Activated CD4-positive, CD25-positive, alpha-beta regulatory T cell treated with anti-CD3 and anti-CD28 coated beads, Interleukin-2, amount 50 U/mL, for 16 hours (primary cell): ENCODE results near the gene CTNNA2.

Experiments
- DNase-seq: peaks from one replicate; pipeline ENCODE4 v3.0.0-alpha.2; 2020; ENCODE audit warnings: low read depth, low spot score

CTNNA2 gene

DNA sequence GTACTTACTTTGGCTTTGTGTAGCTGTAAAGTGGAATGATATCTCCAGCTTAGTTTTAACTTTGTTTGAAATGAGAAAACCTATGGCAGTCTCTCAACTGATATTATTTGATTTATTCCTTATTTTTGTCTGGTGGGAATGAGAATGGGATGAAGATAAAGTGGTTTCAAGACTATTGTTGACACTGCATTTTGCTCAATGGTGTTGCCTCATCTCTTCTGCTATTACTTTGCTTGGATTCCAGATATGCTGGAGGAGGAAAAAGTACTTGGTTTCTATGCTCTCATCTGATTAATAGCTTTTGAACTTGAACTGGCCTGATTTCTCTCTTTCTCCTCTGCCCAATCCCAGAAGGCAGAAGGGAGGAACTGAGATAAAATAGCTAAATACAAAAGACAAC, 198.2 kb downstream of the CTNNA2 start:
- no peak for DNase-seq

DNA sequence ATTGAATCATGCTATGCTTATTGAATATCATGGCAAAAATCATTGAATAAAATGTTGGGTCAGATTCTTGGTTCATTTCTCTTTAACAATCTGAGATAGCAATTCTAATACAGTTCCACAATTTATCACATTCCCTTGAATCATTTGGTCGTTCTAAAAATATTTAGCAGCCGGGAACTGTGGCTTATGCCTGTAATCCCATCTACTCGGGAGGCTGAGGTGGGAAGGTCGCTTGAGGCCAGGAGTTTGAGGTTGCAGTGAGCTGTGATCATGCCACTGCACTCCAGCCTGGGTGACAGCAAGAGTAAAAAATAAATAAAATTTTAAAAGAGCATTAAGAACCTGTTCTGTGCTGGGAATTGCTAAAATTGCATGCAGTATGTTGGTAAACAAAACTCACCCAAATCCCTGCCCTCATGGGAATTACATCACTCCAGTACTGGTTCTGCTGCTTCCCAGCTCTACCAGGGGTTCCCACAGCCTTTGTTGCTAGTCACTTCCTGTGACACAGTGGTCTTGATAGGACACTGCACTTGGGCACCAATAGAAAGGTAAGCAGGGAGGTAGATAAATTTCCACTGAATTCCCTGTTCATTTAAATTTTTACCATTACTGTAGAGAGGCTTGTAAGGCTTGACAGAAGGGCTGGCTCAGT, 200.4 kb downstream of the CTNNA2 start:
- no peak for DNase-seq

DNA sequence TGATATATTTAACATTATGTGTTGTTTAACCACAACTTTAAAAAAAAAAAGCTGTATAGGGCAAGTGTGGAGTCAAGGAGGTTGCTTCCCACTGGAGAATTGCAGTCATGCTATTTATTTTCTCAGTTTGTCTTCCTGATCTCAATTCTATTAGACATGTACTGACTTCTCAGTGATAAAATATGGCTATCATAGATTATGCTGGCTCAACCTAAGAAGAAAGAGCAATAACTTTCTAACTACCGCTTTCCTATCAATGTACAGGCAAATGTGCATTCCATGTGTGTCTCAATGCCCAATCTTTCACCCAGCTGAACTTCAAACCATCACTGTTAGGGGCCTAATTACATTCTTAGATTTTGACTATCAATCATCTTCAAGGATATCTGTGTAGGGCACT, 201.4 kb downstream of the CTNNA2 start:
- DNase-seq, result no peak

DNA sequence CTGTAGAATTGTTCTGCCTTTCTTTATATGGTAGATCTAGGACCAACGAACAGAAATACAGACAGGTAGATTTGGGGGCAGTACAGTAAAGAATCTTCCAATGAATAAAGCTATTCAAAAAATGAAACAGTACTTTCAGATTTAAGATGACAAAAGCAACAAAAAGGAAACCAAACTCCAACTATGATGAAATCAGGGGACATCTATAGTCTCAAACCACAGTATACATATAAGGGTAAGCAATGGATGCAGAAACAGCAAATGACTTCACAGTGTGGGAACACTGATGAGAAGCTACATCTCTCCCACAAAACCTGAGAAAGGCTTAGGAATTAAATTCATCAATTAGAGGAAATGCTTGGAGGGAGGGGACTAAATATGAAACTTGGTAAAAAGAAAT, 202.5 kb downstream of the CTNNA2 start:
- no peak for DNase-seq

DNA sequence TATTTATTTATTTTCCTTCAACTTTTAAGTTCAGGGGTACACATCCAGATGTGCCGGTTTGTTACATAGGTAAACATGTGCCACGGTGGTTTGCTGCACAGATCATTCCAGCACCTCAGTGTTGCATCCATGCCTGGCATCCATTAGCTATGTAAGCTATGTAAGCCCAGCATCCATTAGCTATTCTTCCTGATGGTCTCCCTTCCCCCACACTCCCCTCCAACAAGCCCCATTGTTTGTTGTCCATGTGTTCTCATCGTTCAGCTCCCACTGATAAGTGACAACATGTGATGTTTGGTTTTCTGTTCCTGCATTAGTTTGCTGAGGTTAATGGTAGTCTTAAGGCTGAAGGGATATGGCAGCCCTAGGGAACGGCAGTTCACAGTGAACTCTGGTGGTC, 203.4 kb downstream of the CTNNA2 start:
- DNase-seq, result no peak

DNA sequence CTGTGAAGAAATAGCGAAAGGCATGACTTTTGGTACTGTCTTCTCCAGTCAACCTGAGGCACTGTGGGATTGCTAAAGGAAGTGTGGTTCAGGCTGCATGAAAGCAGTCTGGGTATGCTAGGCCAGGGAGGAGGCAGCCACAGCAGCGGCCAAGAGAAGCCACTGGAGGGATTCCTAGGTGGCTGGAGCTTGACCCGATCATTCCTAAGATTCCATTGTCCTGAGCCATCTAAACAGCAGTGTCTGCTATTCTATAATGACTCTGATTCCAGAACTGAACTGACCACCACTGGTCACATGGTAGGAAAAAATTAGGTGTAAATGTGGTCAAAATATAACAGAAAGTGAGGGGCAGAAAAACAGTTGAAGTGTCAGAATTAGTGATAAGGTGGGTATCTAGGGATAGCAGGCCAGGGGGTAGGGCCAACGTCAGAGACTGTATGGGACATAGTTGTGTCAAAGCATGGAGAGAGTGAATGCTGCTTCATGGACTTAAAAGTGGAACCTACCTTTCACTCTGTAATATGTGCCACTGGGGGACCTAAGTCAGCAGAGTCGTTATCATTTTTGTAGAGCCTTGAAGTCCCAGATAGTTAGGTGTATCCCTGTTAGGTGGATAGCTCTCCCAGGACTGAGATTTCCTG, 204.6 kb downstream of the CTNNA2 start:
- DNase-seq, result no peak

DNA sequence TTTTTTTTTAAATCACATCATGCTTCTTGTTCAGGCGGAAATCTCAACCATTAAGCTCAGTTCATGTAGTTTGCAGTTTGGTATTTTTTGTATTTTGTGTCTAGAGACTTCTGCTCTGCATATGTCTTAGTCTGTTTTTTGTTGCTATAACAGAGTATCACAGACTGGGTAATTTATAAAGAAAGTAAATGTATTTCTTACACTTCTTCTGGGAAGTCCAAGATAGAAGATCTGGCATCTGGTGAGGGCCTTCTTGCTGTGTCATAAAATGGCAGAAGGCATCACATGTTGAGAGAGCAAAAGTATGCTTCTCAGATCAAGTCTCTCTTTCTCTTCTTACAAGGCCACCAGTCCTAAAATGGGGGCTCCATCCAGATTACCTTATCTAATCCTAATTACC, 208.2 kb downstream of the CTNNA2 start:
- no peak for DNase-seq

DNA sequence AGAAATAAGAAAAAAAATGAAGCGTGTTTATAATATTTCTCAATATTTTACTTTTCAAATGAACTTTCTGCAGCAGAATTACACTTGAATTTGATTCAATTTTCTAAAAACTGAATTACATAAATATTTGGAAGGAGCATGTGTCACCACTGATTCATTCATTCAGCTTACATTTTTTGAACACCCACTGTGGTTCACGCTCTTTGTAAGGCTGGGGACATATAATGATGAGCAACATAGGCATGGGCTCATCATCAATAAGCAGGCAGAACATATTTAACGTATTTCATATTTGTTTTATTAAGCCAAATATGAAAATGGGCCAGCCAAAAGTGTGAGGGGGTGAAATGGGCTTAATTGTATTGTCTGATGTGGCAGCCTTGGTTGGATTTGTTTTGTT, 209.1 kb downstream of the CTNNA2 start:
- DNase-seq, result no peak

DNA sequence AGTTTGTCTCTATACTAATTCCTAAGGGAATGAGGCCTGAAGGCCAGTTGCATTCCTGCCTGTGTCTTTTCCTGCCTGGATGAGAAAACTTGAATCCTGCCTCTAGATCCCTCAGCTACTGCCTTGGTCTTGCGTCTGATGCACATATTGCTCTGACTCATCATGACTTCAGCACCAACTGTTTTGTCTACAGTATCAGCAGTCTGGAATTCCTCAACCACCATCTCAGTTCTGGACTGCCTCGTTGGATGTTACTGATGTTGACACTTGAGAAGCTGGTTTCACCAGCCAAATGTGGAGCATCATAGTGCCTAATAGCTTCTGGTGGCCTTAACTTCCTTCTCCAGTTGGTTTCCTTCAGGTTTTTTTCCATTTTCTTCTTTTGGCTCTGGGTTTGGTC, 211.0 kb downstream of the CTNNA2 start:
- DNase-seq, result no peak

DNA sequence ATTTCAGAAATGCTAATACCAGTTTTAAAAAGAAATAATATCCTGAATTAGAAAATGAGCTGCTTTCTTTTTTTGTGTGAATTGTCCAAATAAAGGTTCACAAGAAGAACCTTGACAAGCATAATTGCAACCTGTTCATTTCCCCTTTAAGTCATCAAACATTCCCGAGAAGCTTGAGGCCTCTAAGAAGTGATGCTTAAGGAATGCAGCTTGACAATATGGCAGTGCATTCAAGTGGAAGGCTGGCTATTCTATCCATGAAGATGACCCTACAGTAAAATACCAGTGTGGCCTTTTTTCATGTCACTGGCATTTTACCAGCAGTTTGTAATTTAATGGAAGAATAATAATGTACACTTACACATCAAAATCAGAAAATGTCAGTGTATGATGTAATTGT, 216.7 kb downstream of the CTNNA2 start:
- no peak for DNase-seq

DNA sequence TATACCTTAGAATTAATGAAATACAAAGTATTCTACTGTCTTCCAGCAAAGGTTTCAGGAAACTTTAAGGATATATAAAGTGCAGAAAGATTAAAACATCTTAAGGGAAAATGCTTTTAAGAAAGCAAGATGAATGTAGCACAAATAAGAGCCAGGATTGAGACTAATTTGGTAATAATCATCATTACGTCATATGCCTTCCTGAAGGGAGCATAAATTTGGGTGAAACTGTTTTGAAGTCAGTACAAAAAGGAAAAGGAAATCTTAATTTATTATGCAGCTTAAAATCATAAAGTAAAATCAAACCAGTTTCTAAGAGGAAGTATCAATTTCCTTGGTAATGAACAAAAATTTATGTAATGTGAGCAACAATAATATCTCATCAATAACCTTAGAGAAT, 221.7 kb downstream of the CTNNA2 start:
- DNase-seq, result no peak

DNA sequence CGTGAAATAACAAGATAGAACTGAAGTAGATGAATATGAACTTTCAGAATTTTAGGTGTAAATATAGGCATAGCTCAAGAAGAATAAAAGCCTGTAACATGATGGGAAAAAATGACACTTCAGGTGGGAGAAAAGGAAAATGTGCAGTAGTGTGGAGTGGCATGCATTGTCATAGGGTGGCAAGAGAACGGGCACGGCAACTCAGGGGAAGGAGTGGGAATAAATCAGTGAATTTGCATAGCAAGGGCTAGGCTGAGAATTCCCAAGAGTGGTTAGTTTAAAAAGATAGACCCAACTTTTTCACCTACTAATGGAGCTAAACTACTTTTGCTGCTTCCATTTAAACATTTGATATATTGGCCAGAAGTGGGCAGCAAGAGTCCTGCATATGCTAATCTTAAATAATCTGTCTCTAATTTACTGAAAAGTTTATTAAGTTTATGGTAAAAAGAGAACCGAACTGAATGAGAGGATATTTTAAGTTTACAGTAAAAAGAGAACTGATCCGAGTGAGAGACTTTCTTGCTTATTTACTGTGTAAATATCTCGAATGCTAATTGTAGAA, 228.1 kb downstream of the CTNNA2 start:
- no peak for DNase-seq

DNA sequence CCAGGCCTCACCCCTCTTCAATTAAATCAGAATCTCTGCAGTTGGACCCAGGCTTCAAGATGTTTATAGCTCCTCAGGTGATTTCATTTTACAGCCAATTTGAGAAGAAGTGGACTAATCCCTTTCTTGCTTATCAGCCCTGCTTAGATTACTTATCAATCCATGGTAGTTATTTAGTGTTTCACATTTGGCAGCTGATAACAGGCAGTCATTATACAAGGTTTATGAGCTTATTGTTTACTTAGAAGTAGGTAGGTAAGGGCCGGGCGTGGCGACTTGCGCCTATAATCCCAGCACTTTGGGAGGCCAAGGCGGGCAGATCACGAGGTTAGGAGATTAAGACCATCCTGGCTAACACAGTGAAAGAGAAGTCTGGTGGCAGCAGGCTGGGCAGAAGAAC, 237.5 kb downstream of the CTNNA2 start:
- DNase-seq, result no peak

DNA sequence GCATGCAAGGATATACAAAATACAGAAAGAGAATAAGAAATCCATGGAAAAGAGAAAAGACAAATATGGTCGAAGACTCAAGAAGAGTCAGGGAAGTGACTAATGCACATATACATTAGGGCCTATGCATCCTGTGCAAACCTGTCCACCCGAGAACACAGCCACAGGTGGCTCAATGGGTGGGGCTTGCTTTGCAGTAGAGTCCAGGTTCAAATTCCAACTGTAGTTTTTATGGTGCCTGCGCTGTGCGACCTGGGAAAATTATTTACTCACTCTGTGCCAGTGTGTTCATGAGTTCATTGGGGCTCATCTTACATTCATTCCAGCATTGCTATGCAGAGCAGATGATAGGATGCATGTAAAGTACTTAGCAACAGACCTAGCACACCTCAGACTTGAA, 244.7 kb downstream of the CTNNA2 start:
- no peak for DNase-seq

DNA sequence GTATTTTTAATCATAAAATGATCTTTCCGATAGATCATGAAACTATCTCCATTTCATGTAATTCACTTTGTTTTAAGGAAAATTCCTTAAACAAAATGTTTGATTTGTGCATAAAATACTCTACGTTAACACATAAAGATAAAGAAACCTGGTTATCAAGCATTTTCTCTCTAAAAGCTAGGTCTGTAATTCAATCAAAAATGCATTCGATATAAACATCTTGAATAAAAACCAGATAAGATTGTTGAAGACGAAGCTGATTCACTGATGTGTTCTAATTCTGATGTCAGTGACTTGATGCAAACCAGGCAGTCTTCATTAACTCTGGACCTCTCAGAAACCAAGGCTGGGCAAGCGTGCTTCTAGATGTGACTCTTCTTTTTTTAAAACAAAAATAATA, 245.2 kb downstream of the CTNNA2 start:
- DNase-seq, result no peak

DNA sequence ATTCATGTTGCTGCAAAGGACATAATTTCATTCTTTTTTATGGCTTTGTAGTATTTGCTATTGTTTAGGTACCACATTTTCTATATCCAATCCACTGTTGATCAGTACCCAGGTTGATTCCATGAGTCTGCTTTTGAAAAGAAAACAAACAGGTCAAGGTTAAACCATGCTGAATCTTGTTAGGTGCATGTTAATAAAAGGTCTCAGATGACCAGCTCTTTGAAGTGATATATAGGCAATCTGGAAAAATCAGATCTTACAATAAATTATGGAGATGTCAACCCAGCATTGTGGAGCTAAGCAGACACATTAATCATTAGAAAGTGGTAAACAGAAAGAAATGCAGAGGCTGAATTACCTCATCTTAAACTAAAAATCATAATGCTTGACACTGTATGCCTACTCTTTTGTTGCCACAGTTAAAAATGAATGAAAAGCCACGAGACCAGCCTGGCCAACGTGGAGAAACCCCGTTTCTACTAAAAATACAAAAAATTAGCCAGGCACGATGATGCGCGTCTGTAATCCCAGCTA, 246.0 kb downstream of the CTNNA2 start:
- DNase-seq, result no peak

DNA sequence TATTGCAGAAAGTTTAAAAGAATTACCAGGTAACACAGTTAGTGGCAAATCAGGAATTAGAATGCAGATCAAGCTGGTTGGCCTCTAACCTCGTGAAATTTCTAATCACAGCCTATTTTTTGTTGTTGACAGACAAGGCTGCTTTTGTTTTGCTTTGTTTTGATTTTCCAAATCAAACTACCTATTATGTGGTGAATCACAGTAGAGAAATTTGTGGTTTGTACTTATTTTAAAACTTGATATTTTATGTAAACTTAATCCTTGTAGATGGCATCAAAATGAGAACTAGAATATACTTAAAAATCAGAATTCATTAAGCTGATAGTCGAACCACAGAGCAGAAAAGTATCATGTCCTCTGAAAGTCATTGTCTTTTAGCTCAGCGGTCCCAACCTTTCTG, 258.1 kb downstream of the CTNNA2 start:
- no peak for DNase-seq

DNA sequence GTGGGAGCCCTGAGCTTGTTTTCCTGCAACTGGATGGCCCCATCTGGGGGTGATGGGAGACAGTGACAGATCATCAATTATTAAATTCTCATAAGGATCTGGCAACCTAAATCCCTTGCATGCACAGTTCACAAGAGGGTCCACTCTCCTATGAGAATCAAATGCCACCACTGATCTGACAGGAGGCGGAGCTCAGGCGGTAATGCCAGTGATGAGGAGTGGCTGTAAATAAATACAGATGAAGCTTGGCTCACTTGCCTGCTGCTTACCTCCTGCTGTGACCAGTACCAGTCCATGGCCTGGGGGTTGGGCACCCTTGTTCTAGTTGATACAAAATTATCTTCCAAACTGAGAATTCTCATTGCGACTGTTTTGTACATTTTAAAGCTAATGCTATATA, 258.6 kb downstream of the CTNNA2 start:
- DNase-seq, result no peak

DNA sequence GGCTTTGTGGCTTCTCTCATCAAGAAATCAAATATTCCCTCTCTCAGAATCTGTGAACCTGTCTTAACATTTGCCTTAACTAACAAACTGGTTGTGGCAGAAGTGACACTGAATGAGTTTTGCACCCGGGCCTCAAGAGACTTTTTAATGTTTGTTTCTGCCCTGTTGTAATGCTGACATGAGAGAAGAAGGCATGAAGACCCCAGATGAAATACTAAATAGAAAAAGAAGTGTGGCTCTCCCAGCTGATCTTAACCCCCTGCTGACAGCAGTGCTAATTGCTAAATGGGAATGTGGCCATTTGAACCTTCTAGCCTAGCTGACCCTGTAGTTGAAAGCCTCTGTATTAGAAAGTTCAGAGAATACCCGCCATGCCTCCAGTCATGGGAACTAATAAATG, 261.2 kb downstream of the CTNNA2 start:
- DNase-seq, result no peak

DNA sequence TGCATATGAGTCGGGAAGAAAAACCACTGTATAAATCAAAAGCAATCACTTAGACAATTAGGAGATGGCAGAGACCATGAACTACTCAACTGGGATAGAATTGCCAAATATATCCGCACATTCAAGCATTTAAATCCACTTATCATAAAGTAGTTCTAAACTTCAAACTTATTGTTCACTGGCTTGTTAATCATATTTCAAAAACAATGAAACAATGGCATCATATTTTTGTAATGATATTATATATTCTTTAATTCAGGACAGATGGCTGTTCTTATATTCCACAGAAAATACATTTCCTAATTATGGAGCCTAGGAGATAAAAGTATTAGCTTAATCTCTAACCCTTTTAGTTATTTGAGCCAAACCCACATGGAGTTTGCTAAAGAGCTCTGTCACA, 263.6 kb downstream of the CTNNA2 start:
- no peak for DNase-seq

DNA sequence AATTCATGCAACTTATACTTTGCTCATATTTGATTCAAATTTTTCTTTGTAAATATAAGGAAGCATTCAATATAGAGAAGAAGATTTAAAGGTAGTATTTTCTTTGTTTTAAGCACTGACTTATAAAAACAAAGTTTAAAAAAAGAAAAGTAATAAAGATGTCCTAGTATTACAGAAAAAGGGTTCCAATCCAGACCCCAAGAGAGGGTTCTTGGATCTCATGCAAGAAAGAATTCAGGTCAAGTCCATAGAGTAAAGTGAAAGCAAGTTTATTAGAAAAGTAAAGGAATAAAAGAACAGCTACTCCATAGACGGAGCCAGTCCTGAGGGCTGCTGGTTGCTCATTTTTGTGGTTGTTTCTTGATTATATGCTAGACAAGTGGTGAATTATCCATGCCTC, 267.9 kb downstream of the CTNNA2 start:
- DNase-seq, result no peak

DNA sequence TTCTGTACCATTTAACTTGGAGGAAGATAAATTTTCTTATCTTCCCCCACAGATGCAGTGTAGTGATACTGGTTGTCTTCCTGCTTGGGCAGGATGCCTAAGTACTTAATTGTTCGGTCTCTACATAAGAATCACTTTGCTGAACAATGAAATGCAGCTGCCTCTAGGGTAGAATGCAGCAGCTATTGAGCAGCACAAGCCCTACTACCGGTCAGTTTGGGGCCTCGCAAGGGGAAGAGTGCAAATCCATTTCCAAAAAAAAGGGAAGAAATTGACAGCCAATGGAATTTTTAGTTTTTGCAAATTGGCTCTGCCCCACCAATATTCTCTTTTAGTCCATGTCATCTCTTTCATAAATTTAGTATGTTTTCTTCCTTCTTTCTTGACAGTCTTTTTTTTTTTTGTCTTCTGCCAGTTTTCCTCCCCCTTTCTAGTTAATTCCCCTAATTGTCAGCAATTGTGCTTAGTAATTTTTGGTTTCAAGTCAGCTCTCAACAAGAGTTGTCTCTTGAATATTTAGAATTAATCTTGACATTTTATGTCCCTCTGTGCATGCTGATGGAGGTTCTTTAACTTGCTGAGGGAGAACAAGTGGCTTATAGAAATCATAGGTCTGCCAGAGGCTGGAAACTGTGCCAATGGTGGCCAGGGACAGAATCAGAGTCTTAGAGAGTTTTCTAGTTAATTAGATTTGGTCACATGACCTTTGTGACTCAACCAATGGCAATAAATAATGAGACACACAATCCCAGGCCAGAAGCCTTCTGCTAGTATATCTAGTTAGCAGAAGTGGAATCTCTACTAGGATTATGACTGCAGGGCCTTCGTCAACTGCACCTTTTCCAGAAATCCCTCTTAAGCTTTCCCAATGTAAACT, 270.0 kb downstream of the CTNNA2 start:
- no peak for DNase-seq
